HepG2 (cell line): ENCODE results near the gene HBS1L. TPM values are rescaled to one million over a fixed set of nuclear protein-coding genes. Genes with fewer than 3 reads are reported as not detected.

Experiments used
- ARNT ChIP-seq: fragments of 450-650 bp; IDR thresholded peaks from 2 replicates; pipeline ENCODE4 v1.6.1; 2017
- HOXD1 ChIP-seq: sonication (generic); formaldehyde crosslinking; IDR thresholded peaks from 2 replicates; pipeline ENCODE4 v1.5.0; 2020; ENCODE audit warnings: missing genetic modification reagents
- MYC ChIP-seq: sonication (generic); formaldehyde crosslinking; IDR thresholded peaks from 2 replicates; pipeline ENCODE4 v1.9.0; 2021; ENCODE audit warnings: missing genetic modification reagents, borderline replicate concordance
- POGK ChIP-seq: sonication (generic); formaldehyde crosslinking; conservative IDR thresholded peaks from 2 replicates; pipeline ENCODE4 v1.8.0; 2022; ENCODE audit warnings: mild to moderate bottlenecking, moderate library complexity, missing genetic modification reagents
- RBM22 ChIP-seq: fragments of 200-400 bp; formaldehyde crosslinking; optimal IDR thresholded peaks from 2 replicates; pipeline ENCODE3; 2017; ENCODE audit warnings: mild to moderate bottlenecking, low read length, moderate library complexity
- ZBTB34 ChIP-seq: sonication (generic); formaldehyde crosslinking; IDR thresholded peaks from 2 replicates; pipeline ENCODE4 v1.8.0; 2022; ENCODE audit warnings: mild to moderate bottlenecking, missing genetic modification reagents
- ZFP36L2 ChIP-seq: sonication (generic); formaldehyde crosslinking; IDR thresholded peaks from 2 replicates; pipeline ENCODE4 v1.4.0; 2020; ENCODE audit warnings: missing genetic modification reagents
- ZNF512B ChIP-seq: sonication (generic); formaldehyde crosslinking; IDR thresholded peaks from 2 replicates; pipeline ENCODE4 v1.5.1; 2020; ENCODE audit warnings: missing genetic modification reagents, mild to moderate bottlenecking, borderline replicate concordance
- ZNF558 ChIP-seq: sonication (generic); formaldehyde crosslinking; IDR thresholded peaks from 2 replicates; pipeline ENCODE4 v1.9.0; 2022; ENCODE audit warnings: mild to moderate bottlenecking, missing genetic modification reagents, borderline replicate concordance
- polyA plus RNA-seq, 8 experiments: library from polyadenylated mRNA; depleted of rRNA in 3 of 8; stranded (reverse) in 7 of 8; unstranded in 1 of 8; fragments of >200 nt; fragmentation: Illumina TruSeq in 4 of 8; extraction: Trizol in 4 of 8; gene quantifications; 2 replicates each; pipeline versions ENCODE4 v1.2.1 to v1.2.3, GENCODE V29; 2011 to 2016; ENCODE audit warnings: low read depth in 4 of 8, missing spikeins in 1 of 8, mixed read lengths in 1 of 8; ENCODE audit not compliant: insufficient read depth in 1 of 8
- total RNA-seq, 5 experiments: library from RNA; depleted of rRNA; stranded (reverse); fragments of >200 nt; fragmentation: Illumina TruSeq; extraction: Trizol; gene quantifications; 2 replicates each; pipeline ENCODE4 v1.2.3, GENCODE V29; 2016; ENCODE audit warnings: low read depth in 1 of 5

HBS1L gene
- total and polyA plus RNA-seq, 2 of the 13 experiments (the other 11 are each of a cell fraction or from before 2014, with no cell fraction given) = 44.1 to 138 TPM

GRCh38 chr6:134948691-134949090, 105.9 kb downstream of the HBS1L start (continued):
- TF ChIP-seq POGK (no peak), MYC (no peak), ARNT (no peak), ZBTB34 (CRISPR knock-in tag) (no peak), ZNF512B (no peak), ZNF558 (no peak), HOXD1 (no peak), RBM22 (no peak), ZFP36L2 (CRISPR knock-in tag) (no peak)
- TF ChIP-seq, all 625 proteins: peak for 0
